ENCODE measurements around the gene TOGARAM1.

Gene TOGARAM1, protein sequence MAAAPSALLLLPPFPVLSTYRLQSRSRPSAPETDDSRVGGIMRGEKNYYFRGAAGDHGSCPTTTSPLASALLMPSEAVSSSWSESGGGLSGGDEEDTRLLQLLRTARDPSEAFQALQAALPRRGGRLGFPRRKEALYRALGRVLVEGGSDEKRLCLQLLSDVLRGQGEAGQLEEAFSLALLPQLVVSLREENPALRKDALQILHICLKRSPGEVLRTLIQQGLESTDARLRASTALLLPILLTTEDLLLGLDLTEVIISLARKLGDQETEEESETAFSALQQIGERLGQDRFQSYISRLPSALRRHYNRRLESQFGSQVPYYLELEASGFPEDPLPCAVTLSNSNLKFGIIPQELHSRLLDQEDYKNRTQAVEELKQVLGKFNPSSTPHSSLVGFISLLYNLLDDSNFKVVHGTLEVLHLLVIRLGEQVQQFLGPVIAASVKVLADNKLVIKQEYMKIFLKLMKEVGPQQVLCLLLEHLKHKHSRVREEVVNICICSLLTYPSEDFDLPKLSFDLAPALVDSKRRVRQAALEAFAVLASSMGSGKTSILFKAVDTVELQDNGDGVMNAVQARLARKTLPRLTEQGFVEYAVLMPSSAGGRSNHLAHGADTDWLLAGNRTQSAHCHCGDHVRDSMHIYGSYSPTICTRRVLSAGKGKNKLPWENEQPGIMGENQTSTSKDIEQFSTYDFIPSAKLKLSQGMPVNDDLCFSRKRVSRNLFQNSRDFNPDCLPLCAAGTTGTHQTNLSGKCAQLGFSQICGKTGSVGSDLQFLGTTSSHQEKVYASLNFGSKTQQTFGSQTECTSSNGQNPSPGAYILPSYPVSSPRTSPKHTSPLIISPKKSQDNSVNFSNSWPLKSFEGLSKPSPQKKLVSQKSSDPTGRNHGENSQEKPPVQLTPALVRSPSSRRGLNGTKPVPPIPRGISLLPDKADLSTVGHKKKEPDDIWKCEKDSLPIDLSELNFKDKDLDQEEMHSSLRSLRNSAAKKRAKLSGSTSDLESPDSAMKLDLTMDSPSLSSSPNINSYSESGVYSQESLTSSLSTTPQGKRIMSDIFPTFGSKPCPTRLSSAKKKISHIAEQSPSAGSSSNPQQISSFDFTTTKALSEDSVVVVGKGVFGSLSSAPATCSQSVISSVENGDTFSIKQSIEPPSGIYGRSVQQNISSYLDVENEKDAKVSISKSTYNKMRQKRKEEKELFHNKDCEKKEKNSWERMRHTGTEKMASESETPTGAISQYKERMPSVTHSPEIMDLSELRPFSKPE (N-terminal part only)

GRCh38 chr14:44961554-44962333 lies at the start of gene TOGARAM1, which contains the start of gene KLHL28:
Gene TOGARAM1, plus strand, starts transcription at chr14:44962190. Its CDS starts 232 bp downstream, at chr14:44962422.
Gene KLHL28, minus strand, starts transcription at chr14:44961947. Its CDS starts 16,019 bp downstream, at chr14:44945928.
- peak; percentile 99 for DNase-seq (ENCODE audit: low spot score)

GRCh38 chr14:44914849-44915248 lies 47.1 kb upstream of the TOGARAM1 start:
- DNase-seq (ENCODE audit: low spot score), result no peak

DNA sequence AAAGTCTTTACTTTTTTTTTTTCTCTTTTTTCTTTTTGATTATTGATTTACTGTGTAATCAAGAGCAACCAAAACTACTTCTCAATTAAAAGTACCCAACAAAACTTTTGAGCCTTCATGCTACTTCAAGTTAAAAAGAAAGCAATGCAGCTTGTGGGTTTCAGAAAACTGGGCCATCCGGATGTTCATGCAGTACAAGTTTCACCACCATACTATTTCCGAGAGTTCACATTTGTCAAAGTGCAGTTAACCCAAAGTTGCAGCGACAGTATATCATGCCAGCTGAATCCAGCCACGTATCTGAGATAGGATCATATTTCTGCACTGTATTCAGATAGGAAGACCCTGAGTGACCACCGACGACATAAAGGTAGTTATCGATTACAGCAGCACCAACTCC lies 33.2 kb upstream of the TOGARAM1 start:
- DNase-seq (ENCODE audit: low spot score), result no peak

DNA sequence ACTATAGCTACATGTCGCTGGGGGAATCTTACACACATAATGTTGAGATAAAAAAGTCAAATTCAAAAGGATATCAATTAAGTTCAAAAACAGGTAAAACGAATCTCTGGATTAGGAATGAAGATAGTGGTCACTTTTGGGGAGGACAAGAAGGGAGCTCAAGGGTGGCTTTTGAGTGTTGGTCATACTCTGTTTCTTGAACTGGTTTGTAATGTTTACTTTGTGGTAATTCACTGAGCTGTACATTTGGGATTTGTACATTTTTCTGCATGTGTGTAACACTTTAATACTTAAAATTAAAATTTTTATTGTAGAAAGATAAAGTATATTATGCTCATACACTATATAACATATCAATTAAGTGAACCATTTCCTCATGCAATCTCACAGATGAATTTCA lies 26.8 kb upstream of the TOGARAM1 start:
- DNase-seq (ENCODE audit: low spot score), result no peak

DNA sequence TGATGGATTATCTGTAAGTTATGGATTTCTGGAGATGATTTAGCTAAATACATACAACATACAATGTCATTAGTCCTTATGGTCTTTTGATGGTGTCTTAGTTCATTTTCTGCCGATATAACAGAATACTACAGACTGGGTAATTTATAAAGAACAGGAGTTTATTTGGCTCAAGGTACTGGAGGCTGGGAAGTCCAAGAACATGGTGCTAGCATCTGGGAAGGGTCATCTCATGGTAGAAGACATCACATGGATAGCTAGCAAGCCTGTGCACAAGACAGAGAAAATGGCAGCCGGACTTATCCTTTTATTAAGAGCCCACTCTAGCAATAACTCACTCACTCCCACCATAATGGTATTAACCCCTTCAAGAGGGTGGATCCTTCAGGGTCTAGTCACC lies 24.4 kb upstream of the TOGARAM1 start:
- DNase-seq (ENCODE audit: low spot score), result no peak

GRCh38 chr14:44940211-44940610 lies 21.8 kb upstream of the TOGARAM1 start:
- no peak for DNase-seq (ENCODE audit: low spot score)

DNA sequence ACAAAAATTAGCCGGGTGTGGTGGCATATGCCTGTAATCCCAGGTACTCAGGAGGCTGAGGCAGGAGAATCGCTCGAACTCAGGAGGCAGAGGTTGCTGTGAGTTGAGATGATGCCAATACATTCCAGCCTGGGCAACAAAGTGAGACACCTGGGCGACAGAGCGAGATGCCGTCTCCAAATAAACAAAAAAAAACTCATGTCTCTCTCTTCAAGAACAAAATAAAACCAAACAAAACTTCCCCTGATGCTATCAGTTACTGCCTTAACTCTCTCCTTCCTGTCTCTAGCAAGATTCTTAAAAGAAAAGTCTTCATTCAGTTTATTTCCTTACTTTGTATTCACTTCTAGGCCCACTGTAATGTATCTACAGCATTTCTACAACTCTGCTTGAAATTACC lies 21.0 kb upstream of the TOGARAM1 start:
- no peak for DNase-seq (ENCODE audit: low spot score)

DNA sequence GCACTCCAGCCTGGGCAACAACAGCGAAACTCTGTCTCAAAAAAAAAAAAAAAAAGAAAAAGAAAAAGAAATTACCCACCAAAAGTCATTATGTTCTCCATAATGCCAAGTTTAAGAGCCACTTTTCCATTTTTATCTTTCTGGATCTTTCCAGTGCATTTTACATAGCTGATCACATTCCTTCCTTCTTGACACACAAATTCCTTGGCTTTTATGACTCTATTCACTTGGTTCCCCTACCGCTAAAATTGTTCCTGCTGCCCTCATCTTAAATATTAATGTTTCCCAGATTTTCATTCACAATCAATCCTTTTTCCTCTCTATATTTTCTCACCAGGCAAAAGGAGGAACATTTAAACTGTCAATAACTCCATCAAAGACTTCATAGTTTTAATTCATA lies 20.4 kb upstream of the TOGARAM1 start:
- DNase-seq (ENCODE audit: low spot score), result no peak

DNA sequence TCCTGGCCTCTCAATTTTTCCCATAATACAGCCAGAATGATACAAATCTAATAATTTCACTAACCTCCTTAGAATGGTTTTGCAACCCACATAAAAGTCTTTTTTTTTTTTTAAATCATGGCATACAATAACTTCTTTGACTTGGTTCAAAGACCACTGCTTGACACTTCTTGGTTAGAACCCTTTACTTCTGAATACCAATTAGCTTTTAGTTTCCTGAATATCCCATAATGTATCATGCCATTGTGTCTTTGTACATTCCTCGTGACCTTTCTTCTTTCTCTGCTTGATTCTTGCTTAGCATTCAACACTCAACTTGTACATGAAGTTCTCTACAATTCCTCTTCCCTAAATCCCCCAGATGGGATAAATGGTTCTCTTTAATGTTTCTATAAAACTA lies 19.6 kb upstream of the TOGARAM1 start:
- DNase-seq (ENCODE audit: low spot score), result no peak

GRCh38 chr14:44944107-44944506 lies 17.9 kb upstream of the TOGARAM1 start:
- no peak for DNase-seq (ENCODE audit: low spot score)

DNA sequence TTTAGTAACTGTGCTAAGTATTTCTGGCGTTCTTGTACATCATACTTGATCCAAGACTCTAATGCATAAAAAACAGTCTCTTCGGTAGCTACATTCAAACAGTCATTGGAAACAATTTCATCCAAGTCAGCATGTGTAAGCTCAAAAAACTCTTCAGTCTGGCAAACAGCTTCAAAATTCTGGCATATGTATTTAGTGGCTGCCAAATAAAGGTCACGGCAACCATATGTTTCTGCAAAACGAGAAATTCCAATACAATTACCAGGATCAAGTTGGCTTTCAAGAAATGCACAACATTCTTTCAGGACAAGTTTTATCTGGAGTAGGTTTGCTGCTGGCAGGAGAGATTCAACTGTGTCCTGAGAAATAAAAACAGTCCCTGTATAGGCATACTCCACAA lies 16.7 kb upstream of the TOGARAM1 start:
- DNase-seq (ENCODE audit: low spot score), result no peak

GRCh38 chr14:44951051-44951450 lies 10.9 kb upstream of the TOGARAM1 start:
- DNase-seq (ENCODE audit: low spot score), result no peak

GRCh38 chr14:44952391-44953110 lies 9.4 kb upstream of the TOGARAM1 start:
- DNase-seq (ENCODE audit: low spot score), result no peak

DNA sequence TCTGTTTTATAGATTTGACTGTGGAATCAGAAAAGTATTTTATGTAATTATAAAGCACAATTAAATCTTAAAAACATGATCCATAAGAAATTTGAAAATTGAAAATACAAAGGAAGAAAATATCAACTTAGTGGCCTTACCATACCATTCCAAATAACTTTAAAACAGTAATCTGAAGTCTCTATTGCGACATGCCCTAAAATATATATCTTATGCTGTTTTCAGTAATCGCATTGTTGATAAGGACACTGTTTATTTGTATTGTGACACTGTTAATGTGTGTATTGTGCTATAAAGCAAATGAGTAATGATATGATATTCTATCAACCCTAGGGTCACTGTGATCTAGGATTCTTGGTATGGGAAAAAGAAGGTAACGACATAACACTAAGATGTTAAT lies 7.2 kb upstream of the TOGARAM1 start:
- DNase-seq (ENCODE audit: low spot score), result no peak

DNA sequence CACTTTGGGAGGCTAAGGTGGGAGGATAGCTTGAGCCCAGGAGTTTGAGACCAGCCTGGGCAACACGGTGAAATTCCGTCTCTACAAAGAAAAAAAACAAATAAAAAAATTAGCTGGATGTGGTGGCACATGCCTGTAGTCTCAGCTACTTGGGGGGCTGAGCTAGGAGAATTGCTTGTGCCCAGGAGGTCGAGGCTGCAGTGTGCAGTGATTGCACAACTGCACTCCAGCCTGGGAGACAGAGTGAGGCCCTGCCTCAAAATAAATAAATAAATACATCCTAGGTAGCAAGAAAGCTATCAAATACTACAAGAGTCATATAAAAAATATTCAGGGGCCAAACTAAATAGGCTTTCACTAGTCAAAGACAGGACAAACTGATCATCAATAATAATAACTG lies 6.5 kb upstream of the TOGARAM1 start:
- no peak for DNase-seq (ENCODE audit: low spot score)

DNA sequence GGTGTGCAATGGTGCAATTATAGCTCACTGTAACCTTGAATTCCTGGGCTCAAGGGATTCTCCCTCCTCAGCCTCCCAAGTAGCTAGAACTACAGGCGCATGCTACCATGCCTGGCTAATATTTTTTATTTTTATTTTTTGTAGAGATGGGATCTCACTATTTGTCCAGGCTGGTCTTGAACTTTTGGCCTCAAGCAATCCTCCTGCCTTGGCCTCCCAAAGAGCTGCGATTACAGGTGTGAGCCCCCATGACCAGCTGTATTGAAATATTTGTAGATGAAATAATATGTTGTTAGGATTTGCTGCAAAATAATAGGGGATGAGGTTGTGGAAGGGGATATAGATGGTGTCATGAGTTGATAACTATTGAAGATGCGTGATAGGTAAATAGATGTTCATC lies 5.1 kb upstream of the TOGARAM1 start:
- no peak for DNase-seq (ENCODE audit: low spot score)

- no peak for DNase-seq (ENCODE audit: low spot score)
These were observed 2.5 kb upstream of the TOGARAM1 start for GRCh38 chr14:44959538-44959937.

DNA sequence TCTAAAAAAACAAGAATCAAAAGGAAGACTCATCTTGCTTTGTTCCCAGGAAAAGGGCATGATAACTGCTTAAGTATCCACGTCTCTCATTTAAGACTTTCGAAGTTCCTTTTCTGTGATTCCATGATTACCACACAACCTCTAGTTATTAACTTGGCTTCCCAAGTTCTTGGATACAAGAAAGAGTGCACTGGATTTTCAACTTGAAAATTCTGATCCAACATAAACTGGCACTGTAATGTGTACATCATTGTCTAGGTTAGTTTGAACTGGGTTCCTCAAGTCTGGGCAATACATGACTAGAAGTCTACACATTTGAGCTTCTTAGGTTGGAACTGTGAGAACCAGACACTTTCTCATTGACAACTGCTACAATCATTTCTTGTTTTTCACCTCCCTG lies 1.8 kb upstream of the TOGARAM1 start:
- DNase-seq (ENCODE audit: low spot score), result no peak

- no peak for DNase-seq (ENCODE audit: low spot score)
These were observed 1.3 kb upstream of the TOGARAM1 start for GRCh38 chr14:44960646-44961045.

DNA sequence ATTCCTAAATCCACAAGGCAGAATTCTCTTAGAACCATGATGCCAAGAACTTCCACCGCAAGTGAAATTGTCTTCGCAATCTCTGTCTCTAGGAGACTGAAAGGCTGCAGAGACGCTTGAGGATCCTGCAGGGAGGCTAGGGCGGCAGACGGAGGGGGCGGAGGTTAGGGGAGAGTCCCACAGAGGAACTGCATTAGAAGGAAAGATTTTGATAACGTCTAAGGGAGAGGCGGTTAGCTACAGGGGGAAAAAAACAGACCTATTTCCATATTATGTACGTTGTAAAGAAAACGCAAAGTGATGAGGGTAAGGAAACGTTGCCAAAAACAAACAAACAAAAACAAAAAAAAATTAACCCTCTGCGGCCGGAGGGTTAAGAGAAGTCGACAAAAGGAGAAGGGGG lies 838 bp upstream of the TOGARAM1 start:
- peak; percentile 36 for DNase-seq (ENCODE audit: low spot score)

Data from SW480 (cell line).